Measurements from ENCODE around the gene NUMA1.

- TF ChIP-seq CTCF (IDR thresholded peaks at IDR 0.05; ENCODE audit: insufficient read depth, low read length) (no peak), GABPA (IDR thresholded peaks at IDR 0.05; ENCODE audit: low read depth) (no peak)
Observed at GRCh38 chr11:72069200-72069599, 11.1 kb downstream of the NUMA1 start.

All from HL-60 (cell line).